K562 (cell line): ENCODE results near the gene PHLDB2.

Source experiments
- CCNT2 ChIP-seq: IDR thresholded peaks from 2 replicates; pipeline ENCODE4 v1.6.1; 2011; ENCODE audit warnings: borderline replicate concordance, low read depth, mild to moderate bottlenecking, moderate library complexity, mixed read lengths, low read length; ENCODE audit not compliant: insufficient read length; ENCODE audit errors: extremely low read depth
- CTCF ChIP-seq, 3 experiments: IDR thresholded peaks in 2 of 3; conservative IDR thresholded peaks in 1 of 3; 2 replicates each; pipeline ENCODE4 v1.5.1; 2011 to 2012; ENCODE audit warnings: low read length in 3 of 3, mild to moderate bottlenecking in 3 of 3, control low read depth in 2 of 3, improper control_type of control experiment in 1 of 3, inconsistent platforms in 1 of 3, low read depth in 1 of 3, mixed read lengths in 1 of 3, moderate library complexity in 1 of 3; ENCODE audit not compliant: insufficient read depth in 2 of 3
- REST ChIP-seq, 2 experiments: fragments of 450-650 bp; formaldehyde crosslinking in 1 of 2; IDR thresholded peaks; 2 replicates each; pipeline versions ENCODE4 v1.4.0 to v1.6.1; 2014 to 2020; ENCODE audit warnings: mild to moderate bottlenecking in 2 of 2, borderline replicate concordance in 1 of 2, low read depth in 1 of 2

GRCh38 chr3:111903067-111903511, 44.0 kb downstream of the PHLDB2 start:
- no peak for TF ChIP-seq REST (IDR thresholded peaks at IDR 0.05; ENCODE audit: borderline replicate concordance)
- TF ChIP-seq REST (CRISPR knock-in tag; IDR thresholded peaks at IDR 0.05; ENCODE audit: low read depth), result no peak
- no peak for TF ChIP-seq CCNT2
- TF ChIP-seq CTCF (IDR thresholded peaks at IDR 0.05 in 2 of 3, conservative IDR thresholded peaks at IDR 0.05 in 1 of 3; ENCODE audit: insufficient read depth in 2 of 3, low read depth in 1 of 3, low read length in 3 of 3), result no peak
